Psoas muscle (tissue), 8 donors: ENCODE data around the gene GTPBP1. TPM values are rescaled to one million over a fixed set of nuclear protein-coding genes. Genes with fewer than 3 reads are reported as not detected.

Experiments used
- ATAC-seq, 4 donors: fragments of 200-7000 bp; cut with Tn5 transposase; one replicate each; pipeline ENCODE4 v1.9.1; 2020; ENCODE audit warnings: moderate library complexity in 3 of 4, mild to moderate bottlenecking in 2 of 4
- DNase-seq, 2 donors: peaks; one replicate each; pipeline ENCODE4 v3.0.0-alpha.2; 2020
- H3K27ac ChIP-seq: fragments of 200-600 bp; one replicate; pipeline ENCODE4 v1.8.0; 2022
- H3K27me3 ChIP-seq, 3 donors: fragments of 200-600 bp in 1 of 3; one replicate each; pipeline versions ENCODE4 v1.6.1 to v1.8.0; 2013 to 2022; ENCODE audit warnings: low read length in 2 of 3, mild to moderate bottlenecking in 2 of 3, moderate library complexity in 1 of 3; ENCODE audit not compliant: insufficient read depth in 3 of 3
- H3K36me3 ChIP-seq, 2 donors: fragments of 200-600 bp in 1 of 2; one replicate each; pipeline versions ENCODE4 v1.6.1 to v1.8.0; 2013 to 2022; ENCODE audit warnings: low read depth in 1 of 2, mild to moderate bottlenecking in 1 of 2, moderate library complexity in 1 of 2; ENCODE audit not compliant: insufficient read depth in 1 of 2
- H3K4me1 ChIP-seq: fragments of 200-600 bp; one replicate; pipeline ENCODE4 v1.8.0; 2022
- H3K4me3 ChIP-seq: fragments of 200-600 bp; one replicate; pipeline ENCODE4 v1.8.0; 2022; ENCODE audit warnings: mild to moderate bottlenecking
- H3K9me3 ChIP-seq: fragments of 200-600 bp; one replicate; pipeline ENCODE4 v1.8.0; 2022
- WGBS, 3 donors: extraction: QIAGEN DNeasy Blood & Tissue Kit; methylation state at CpG; one replicate each; pipeline versions ENCODE4 v1.1.6 to v1.1.7; 2013; 5-methylcytosine and 5-hydroxymethylcytosine counted together
- intact Hi-C, 2 donors: fragments of 100-400 bp; cut with DNase I; formaldehyde crosslinking; loops; one replicate each; pipeline versions ENCODE4 v1.11.0 to v1.14.2; 2022
- polyA plus RNA-seq, 3 donors: library from polyadenylated mRNA; stranded (reverse); fragments of 200-250 nt; gene quantifications; one replicate each; pipeline ENCODE4 v1.2.3, GENCODE V29; 2013
- total RNA-seq, 4 donors: library from RNA; stranded (reverse); fragmentation: NEBNext Ultra II Directional in 2 of 4; extraction: Animal tissue kit (Norgen Biotek cat#: 25700) in 2 of 4; gene quantifications; one replicate each; pipeline versions ENCODE4 v1.2.1 to v1.2.4, GENCODE V29; 2021 to 2023
- TF ChIP-seq, protein P1 (sequence below): fragments of 200-600 bp; IDR thresholded peaks from one replicate; pipeline ENCODE4 v1.8.0; 2022; ENCODE audit warnings: antibody characterized with exemption
- donor health status: healthy with polysubstance abuse.
- donor health status: DM: no; HTN: no; CAD: no; lungs with moderate emphysema.
- donor health status: Bipolar disorder and iron deficiency.
- donor health status: healthy.
- donor health status: DM: yes; HTN: yes; CAD: no.
- donor health status: DM: no; HTN: no; CAD: no.
- donor health status: DM: no; HTN: no; CAD: no.
- donor health status: DM: yes; HTN: yes; CAD: no.

The GTPBP1 gene
- total and polyA plus RNA-seq, 7 donors = 16.4 to 46.1 (median 24.3) TPM

DNA sequence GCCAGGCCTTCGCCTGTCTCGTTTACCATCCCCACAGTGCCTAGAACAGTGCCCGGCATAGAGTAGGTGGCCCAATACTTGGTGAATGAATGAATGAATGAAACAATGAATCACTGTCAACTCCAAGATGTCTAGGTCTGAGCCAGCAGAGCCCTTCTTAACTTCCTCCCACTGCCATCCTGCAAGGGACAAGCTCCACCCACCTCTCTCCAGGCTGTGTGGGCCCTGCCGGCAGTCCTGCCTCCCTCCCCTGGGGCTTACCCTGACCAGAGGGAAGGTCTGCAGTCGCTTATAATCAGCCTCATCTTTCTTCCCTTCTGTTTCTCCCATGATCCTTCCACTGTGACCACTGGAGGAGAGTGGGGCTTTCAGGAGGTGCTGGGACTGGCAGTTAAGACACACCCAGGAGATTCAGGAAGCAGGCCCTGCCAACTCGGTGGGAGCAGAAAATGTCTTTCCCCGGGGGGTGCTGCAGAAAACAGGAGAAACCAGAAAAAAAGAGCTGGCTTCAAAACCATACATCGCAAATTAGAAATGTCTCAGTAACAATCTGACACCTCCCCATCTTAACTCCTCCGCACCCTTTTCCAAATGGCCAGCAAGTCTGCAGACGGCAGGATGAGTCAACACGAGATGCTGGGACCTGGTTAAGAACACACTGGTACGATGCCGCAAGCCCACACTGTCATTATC, 76.8 kb downstream of the GTPBP1 start:
- 76 to 78% (median 76%) methylated on average over 13 of the region's 13 CpGs for WGBS, 3 donors
- H3K4me3 ChIP-seq = no peak overlapping the region
- no peaks in the 10 kb centered on the region for H3K27me3 ChIP-seq
- intact Hi-C loops = no loop called here
- no peak overlapping the region for H3K27ac ChIP-seq
- DNase-seq (no peak), ATAC-seq (no peak)
- H3K36me3 ChIP-seq = peaks cover 0 to 18% of the 10 kb centered on the region in 2 donors
- H3K9me3 ChIP-seq = no peaks in the 10 kb centered on the region
- TF ChIP-seq, protein P1, sequence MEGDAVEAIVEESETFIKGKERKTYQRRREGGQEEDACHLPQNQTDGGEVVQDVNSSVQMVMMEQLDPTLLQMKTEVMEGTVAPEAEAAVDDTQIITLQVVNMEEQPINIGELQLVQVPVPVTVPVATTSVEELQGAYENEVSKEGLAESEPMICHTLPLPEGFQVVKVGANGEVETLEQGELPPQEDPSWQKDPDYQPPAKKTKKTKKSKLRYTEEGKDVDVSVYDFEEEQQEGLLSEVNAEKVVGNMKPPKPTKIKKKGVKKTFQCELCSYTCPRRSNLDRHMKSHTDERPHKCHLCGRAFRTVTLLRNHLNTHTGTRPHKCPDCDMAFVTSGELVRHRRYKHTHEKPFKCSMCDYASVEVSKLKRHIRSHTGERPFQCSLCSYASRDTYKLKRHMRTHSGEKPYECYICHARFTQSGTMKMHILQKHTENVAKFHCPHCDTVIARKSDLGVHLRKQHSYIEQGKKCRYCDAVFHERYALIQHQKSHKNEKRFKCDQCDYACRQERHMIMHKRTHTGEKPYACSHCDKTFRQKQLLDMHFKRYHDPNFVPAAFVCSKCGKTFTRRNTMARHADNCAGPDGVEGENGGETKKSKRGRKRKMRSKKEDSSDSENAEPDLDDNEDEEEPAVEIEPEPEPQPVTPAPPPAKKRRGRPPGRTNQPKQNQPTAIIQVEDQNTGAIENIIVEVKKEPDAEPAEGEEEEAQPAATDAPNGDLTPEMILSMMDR = no peak
- H3K4me1 ChIP-seq = no peaks in the 10 kb centered on the region

Other genes with a start within 250 kb of the GTPBP1 start
- 1 to 10 TPM in 2 of 4 donors, under 1 TPM in 2; 0.80 to 1.9 (median 1.2) TPM for gene KDELR3, start 237.8 kb upstream of the GTPBP1 start, total RNA-seq
- gene KDELR3, start 237.8 kb upstream of the GTPBP1 start, polyA plus RNA-seq = 1 to 10 TPM in 1 of 3 donors, under 1 TPM in 2; 0.53 to 1.1 (median 0.75) TPM
- gene DDX17, start 199.6 kb upstream of the GTPBP1 start, total RNA-seq = 100 to 1,000 TPM; 127 to 173 (median 150) TPM
- 10 to 100 TPM; 41.4 to 87.7 (median 49.5) TPM for gene DDX17, start 199.6 kb upstream of the GTPBP1 start, polyA plus RNA-seq
- gene DMC1, start 135.8 kb upstream of the GTPBP1 start, total RNA-seq = under 1 TPM; 0.22 to 0.54 (median 0.43) TPM
- gene DMC1, start 135.8 kb upstream of the GTPBP1 start, polyA plus RNA-seq = under 1 TPM; 0.09 to 0.91 (median 0.12) TPM
- gene FAM227A, start 49.6 kb upstream of the GTPBP1 start, total RNA-seq = under 1 TPM; 0.05 to 0.34 (median 0.24) TPM
- gene FAM227A, start 49.6 kb upstream of the GTPBP1 start, polyA plus RNA-seq = under 1 TPM; 0.03 to 0.32 (median 0.05) TPM
- 10 to 100 TPM; 15.4 to 22.9 (median 16.5) TPM for gene CBY1, start 49.3 kb upstream of the GTPBP1 start, total RNA-seq
- gene CBY1, start 49.3 kb upstream of the GTPBP1 start, polyA plus RNA-seq = 10 to 100 TPM; 22.8 to 39.5 (median 24.5) TPM
- 10 to 100 TPM; 56.9 to 80.7 (median 64.5) TPM for gene TOMM22, start 24.0 kb upstream of the GTPBP1 start, total RNA-seq
- 100 to 1,000 TPM in 1 of 3 donors, 10 to 100 TPM in 2; 39.5 to 125 (median 74.7) TPM for gene TOMM22, start 24.0 kb upstream of the GTPBP1 start, polyA plus RNA-seq
- gene JOSD1, start 5.0 kb upstream of the GTPBP1 start, total RNA-seq = 10 to 100 TPM; 16.7 to 27.6 (median 24.4) TPM
- gene JOSD1, start 5.0 kb upstream of the GTPBP1 start, polyA plus RNA-seq = 10 to 100 TPM; 14.3 to 58.5 (median 37.5) TPM
- gene SUN2, start 50.1 kb downstream of the GTPBP1 start, total RNA-seq = 100 to 1,000 TPM in 3 of 4 donors, 10 to 100 TPM in 1; 57.6 to 152 (median 106) TPM
- gene SUN2, start 50.1 kb downstream of the GTPBP1 start, polyA plus RNA-seq = 100 to 1,000 TPM in 1 of 3 donors, 10 to 100 TPM in 2; 64.9 to 142 (median 93.6) TPM
- 1 to 10 TPM; 3.5 to 6.4 (median 4.7) TPM for gene DNAL4, start 88.2 kb downstream of the GTPBP1 start, total RNA-seq
- gene DNAL4, start 88.2 kb downstream of the GTPBP1 start, polyA plus RNA-seq = 10 to 100 TPM in 2 of 3 donors, 1 to 10 TPM in 1; 4.2 to 13.9 (median 11.8) TPM
- gene NPTXR, start 138.1 kb downstream of the GTPBP1 start, total RNA-seq = 1 to 10 TPM in 1 of 4 donors, under 1 TPM in 3; 0.15 to 1.7 (median 0.61) TPM
- under 1 TPM; 0.35 to 0.53 (median 0.39) TPM for gene NPTXR, start 138.1 kb downstream of the GTPBP1 start, polyA plus RNA-seq
- 10 to 100 TPM; 15.1 to 21.0 (median 17.4) TPM for gene CBX6, start 166.3 kb downstream of the GTPBP1 start, total RNA-seq
- 10 to 100 TPM in 1 of 3 donors, 1 to 10 TPM in 2; 5.2 to 17.1 (median 5.4) TPM for gene CBX6, start 166.3 kb downstream of the GTPBP1 start, polyA plus RNA-seq